NCI-H1105 (cell line): ENCODE measurements around the gene PRPS1L1.
A peak's percentile ranks its signal among the peaks of the same experiment; 100 is the strongest.

ENCODE experiments used
- DNase-seq: peaks from one replicate; lab custom pipeline; 2025; lab: John Stamatoyannopoulos, UW

Gene PRPS1L1

GRCh38 chr7:18013936-18014335 lies 13.7 kb downstream of the PRPS1L1 start:
- no peak for DNase-seq

DNA sequence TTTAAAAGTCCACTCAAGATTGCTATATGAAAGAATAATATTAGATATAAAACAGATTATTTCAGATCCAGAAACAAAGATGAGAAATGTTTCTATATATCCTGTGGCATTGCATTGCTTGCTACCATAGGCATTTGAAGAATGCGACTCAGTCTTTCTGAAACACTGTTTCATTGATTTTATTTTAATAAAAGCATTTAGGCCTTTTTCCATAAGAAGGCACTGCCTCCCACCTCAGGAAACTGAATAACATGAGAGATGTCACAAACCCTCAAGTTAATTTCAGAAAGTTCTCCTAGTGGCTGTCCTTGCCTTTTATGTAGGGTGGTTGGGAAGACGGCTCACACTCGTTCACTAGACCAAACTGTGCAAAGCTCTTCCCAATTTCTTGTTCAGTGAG lies 23.3 kb downstream of the PRPS1L1 start:
- no peak for DNase-seq

DNA sequence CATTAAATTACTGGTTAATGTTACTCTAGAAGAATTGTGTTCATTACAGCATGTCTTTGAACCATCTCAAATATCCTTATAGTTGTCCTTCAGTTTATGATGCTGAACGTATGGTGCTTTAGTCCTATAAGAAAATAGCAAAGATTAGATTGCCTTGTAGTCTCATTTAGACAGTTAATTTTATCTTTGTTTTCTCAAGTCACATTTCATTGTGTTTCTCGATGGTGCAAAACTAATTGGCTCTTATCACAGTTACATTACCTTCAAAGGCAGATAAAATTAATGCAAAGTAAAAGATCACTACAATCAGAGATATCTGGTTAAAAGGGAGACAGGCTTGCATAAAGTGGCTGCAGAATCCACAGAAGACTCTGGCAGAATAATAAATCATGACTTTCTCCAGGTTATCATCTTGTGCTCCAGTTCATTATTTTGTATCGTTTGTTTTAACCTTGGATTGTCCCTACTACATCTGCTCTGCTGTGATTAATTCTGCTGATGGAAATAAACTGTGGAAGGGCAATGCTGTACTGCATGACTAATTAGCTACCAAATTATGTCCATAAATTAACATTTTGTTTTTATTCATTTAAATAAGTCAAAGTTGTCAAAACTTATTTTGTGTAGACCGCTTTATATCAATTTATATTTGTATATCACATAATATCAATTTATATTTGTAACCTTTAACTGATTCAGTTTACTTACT lies 24.2 kb downstream of the PRPS1L1 start:
- DNase-seq = no peak

DNA sequence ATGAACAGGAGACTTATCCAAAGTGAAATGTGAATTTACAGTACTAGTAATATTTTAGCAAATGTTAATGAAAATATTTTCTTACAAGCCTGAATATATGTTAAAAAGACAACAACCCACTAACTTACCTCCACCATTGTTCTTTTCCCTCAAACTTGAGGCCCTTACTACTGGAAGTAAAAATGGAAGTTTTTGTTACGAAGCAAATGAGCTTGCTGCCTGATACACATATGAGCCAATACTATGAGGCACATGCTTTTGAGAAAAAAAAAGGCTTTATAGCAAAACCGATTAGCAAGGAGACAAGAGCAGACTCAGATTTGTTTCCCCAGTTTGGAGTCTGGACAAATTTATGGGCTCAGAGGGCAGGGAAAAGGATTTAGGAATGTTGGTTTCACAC lies 29.0 kb downstream of the PRPS1L1 start:
- no peak for DNase-seq

DNA sequence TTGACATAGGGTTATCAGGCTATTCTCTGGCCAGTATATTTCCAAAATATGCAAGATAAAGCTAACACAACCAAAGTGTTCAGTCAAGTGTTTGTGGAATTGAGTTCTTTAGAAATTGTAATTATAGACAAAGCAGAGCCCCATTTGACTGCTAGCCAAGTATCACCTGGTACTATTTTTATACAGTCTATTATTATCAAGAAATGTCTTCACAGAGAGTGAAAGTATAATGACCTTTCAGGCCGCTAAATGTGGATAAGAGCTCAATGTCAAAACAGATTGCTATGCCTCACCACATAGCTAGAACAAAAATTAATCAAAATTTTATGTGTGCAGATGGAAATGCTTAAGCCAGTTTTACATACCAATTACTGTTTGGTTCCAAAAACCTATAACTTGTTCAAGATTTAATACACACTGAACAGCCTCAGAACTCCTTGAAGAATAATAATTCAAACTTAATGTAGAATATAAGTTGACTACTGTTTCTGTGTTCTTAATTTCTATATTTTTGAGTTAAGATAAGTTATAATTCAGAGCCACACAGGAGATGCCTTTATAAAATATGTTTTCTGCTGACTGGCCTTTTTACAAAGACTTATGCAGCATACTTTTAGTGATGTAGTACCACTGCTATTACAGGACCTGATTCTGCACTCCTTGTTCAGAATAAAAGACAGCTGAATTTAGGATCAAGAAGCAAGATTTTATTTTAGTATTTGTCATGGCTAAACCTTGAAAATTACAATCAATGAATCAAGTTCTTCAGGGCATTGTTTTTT lies 31.0 kb downstream of the PRPS1L1 start:
- peak; percentile 10 for DNase-seq

DNA sequence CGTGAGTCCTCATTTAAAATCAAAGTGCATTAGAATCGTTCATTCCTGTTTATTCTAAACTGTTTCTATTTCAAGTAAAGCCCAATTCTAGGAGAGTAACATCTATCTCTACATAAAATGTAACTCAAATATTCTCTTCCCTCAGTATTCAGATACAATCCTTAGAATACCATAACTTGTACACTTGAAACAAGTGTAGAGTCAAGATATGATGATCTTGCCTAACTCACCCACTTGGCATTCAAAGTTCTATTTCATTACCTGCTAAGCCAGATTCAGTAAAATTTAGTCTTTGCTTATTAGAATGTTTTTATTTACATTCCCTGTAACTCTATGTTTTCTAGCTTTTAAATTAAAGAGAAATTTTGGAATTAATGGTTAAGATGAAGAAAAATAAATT lies 31.6 kb downstream of the PRPS1L1 start:
- no peak for DNase-seq

- no peak for DNase-seq
These were observed 33.4 kb downstream of the PRPS1L1 start for GRCh38 chr7:17994079-17994850.

GRCh38 chr7:17991866-17992648 lies 35.6 kb downstream of the PRPS1L1 start:
- DNase-seq = no peak

DNA sequence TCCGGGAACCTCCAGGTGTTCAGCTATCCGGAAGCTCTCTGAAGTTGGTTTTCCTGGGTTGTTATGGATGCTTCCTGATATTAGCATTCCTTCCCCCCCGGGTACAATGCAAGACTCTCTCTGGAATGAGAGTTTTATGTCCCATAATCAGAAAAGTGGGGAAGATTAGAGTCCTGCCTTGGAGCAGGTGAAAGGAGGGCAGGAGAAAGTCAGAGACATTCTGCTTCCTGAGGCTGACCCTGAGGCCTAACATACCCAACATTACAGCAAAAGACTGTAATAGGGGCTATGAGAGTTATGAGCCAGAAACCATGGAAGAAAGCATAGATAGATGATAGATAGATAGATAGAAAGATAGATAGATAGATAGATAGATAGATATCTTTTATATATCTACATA lies 36.9 kb downstream of the PRPS1L1 start:
- DNase-seq = no peak

GRCh38 chr7:17989546-17989945 lies 38.1 kb downstream of the PRPS1L1 start:
- no peak for DNase-seq

GRCh38 chr7:17988858-17989257 lies 38.8 kb downstream of the PRPS1L1 start:
- DNase-seq = no peak

DNA sequence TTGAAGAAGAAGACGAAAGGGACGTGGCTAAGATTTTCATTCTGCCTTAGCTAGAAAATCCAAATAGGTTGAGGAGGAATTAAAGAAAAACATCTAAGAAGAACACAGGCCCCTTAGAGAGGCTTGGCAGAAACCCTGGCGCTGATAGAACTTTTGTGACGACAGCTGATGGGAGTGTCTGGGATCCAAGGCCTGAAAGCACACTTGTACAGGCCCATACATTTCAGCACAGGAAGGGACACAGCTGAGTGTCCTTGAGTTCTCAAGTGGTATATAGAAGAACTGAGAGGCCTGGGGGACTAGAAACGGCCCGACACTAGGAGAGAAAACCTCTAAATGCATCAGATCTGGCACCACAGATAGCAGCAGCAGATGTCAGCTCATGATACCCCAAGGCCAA lies 39.5 kb downstream of the PRPS1L1 start:
- DNase-seq = no peak

DNA sequence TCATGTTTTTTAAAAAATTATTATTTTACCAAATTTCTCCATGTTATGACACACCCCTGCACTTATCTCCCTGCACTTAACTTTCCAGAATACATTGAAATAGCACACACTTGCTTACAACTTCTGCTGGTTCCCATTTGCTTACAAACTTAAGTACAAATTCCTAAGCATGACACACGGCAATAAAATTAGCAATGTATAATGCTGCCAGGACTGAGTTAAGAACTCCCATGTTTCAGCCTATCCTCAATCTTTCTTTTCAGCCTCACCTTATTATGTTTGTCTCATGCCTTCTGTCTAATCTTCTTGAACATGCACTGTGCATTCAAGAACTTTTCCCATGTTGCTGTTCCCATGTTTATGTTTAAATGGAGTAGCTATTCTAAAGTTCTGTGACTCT lies 40.8 kb downstream of the PRPS1L1 start:
- no peak for DNase-seq

GRCh38 chr7:17985473-17986239 lies 42.0 kb downstream of the PRPS1L1 start:
- no peak for DNase-seq

DNA sequence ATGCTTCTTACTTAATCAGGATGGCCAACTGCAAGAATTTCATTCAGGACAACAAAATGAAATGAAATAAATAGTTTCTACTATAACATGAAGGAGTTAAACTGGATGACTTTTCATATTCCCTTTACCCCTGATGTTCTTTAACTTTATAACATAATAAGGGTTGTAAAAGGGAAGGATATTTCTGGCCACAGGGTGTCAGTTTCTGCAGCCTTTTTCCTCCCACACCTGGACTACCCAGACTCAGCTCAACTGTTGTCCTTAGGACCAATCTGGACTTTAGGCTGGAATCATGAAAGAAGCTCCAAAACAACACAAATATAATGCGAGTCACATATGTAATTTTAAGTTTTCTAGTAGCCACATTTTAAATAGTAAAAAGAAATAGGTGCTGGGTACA lies 43.4 kb downstream of the PRPS1L1 start:
- no peak for DNase-seq

DNA sequence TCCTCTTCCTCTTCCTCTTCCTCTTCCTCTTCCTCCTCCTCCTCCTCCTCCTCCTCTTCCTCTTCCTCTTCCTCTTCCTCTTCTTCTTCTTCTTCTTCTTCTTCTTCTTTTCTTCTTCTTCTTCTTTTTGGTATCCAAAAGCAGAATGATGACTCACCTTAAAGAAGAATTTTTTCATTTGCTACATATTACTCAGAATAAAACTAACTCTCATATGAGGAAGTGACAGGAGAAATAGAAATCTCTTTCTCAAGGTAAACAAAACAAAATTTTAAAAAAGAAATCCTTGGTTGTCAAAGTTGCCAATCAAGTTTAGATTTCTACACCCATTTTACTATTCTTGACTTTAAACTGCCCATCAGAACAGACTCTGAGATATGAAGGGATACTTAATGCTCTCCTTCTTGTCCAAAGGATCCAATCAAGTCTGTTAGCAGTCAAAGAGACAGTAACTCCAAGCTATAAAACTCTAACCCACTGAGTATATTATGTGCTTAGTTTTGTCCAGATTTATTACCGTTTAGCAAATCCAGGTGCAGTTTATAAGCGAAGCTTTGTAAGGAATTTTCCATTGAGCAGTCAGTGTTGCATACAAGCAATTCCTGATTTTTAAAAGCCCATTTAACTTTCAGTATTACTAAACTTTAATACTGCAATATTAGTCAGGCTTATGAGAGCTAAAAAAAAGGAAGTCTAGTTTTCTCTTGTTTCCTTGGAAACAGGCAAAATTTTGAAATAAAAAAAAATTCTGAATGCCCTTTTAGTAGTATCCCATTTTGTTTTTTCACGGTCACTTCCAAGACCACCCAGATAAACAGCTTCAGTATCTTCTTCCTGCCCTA lies 44.2 kb downstream of the PRPS1L1 start:
- DNase-seq = no peak

- DNase-seq = no peak
These were observed 50.7 kb downstream of the PRPS1L1 start for GRCh38 chr7:17976952-17977351.
